Astrocyte of the cerebellum (primary cell): Measurements from ENCODE around the gene LRRC61.
"Not testable (repeated sequence)": the region's sequence is repeated elsewhere in the genome, so short reads cannot be mapped to it uniquely, and the experiment has no call there.

Experiments used
- DNase-seq: peaks from one replicate; pipeline ENCODE4 v3.0.0-alpha.2; 2011; ENCODE audit warnings: low read depth
- H3K4me3 ChIP-seq: 2 replicates; pipeline ENCODE4 v1.5.1; 2011; ENCODE audit warnings: mild to moderate bottlenecking, low read depth, low read length, moderate library complexity
- in situ Hi-C: cut with HindIII; loops from 2 replicates; pipeline ENCODE4 v1.10.0; 2017; ENCODE audit warnings: low sequenced_read_pairs
- TF ChIP-seq, protein P1 (sequence below): IDR thresholded peaks from 2 replicates; pipeline ENCODE4 v1.5.1; 2012; ENCODE audit warnings: low read length, low read depth, moderate library complexity, mild to moderate bottlenecking; ENCODE audit errors: missing control alignments

LRRC61 gene

DNA sequence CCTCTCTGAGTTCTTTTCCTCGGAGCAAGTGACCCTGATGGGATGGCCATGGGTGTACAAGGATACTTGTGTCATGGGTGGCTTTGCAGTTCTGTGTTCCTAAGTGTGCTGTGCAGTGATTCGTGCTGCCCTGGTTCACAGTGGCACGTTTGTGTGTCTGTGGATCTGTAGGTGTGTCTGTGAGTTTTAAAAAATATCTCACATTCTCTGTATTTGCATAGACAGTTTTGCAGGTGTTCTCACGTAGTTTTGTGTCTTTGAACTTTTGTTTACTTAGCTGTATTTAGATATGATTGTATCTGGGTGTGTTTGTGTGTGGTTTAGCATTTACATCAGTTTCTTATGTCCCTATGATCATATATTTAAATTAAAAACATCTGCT is 59.7 kb downstream of the LRRC61 start:
- no peak for DNase-seq
- H3K4me3 ChIP-seq = no peak overlapping the region
- in situ Hi-C loops = no loop called here
- TF ChIP-seq, protein P1, sequence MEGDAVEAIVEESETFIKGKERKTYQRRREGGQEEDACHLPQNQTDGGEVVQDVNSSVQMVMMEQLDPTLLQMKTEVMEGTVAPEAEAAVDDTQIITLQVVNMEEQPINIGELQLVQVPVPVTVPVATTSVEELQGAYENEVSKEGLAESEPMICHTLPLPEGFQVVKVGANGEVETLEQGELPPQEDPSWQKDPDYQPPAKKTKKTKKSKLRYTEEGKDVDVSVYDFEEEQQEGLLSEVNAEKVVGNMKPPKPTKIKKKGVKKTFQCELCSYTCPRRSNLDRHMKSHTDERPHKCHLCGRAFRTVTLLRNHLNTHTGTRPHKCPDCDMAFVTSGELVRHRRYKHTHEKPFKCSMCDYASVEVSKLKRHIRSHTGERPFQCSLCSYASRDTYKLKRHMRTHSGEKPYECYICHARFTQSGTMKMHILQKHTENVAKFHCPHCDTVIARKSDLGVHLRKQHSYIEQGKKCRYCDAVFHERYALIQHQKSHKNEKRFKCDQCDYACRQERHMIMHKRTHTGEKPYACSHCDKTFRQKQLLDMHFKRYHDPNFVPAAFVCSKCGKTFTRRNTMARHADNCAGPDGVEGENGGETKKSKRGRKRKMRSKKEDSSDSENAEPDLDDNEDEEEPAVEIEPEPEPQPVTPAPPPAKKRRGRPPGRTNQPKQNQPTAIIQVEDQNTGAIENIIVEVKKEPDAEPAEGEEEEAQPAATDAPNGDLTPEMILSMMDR = no peak

DNA sequence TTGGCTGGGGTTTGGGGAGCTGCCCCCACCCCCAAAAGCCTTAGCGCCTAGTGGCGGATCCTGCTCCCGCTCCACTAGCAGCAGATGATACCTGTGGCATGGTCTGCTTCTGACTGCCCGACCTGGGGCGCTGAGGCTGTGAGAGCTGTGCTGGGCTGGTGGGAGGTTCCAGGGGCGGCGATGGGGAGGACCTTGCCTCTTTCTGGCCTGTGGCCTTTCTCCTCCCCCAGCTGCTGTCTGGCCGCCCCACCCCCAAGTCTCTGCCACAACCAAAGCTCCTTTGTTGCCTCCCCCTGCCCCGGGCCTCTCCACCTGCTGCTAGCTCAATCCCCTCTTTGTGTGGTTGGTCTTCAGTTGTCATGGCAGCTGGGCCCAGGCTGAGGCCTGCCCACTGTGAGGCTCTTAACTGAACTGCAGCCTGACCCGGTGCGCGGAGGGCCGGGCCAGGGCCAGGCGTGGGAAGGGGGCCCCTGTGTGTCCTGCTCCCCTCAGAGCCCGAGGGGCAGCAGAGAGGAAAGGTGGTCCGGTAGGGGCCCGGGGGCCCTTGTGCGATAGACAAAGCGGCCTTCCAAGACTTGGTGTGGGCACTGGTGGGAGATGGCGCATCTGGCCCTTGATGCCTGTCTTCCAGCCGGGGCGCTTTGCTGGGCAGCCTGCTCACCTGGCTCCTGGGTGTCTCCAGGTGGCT is 60.7 kb downstream of the LRRC61 start:
- in situ Hi-C loops = no loop called here
- TF ChIP-seq, protein P1 = no peak
- DNase-seq = no peak
- no peak overlapping the region for H3K4me3 ChIP-seq

DNA sequence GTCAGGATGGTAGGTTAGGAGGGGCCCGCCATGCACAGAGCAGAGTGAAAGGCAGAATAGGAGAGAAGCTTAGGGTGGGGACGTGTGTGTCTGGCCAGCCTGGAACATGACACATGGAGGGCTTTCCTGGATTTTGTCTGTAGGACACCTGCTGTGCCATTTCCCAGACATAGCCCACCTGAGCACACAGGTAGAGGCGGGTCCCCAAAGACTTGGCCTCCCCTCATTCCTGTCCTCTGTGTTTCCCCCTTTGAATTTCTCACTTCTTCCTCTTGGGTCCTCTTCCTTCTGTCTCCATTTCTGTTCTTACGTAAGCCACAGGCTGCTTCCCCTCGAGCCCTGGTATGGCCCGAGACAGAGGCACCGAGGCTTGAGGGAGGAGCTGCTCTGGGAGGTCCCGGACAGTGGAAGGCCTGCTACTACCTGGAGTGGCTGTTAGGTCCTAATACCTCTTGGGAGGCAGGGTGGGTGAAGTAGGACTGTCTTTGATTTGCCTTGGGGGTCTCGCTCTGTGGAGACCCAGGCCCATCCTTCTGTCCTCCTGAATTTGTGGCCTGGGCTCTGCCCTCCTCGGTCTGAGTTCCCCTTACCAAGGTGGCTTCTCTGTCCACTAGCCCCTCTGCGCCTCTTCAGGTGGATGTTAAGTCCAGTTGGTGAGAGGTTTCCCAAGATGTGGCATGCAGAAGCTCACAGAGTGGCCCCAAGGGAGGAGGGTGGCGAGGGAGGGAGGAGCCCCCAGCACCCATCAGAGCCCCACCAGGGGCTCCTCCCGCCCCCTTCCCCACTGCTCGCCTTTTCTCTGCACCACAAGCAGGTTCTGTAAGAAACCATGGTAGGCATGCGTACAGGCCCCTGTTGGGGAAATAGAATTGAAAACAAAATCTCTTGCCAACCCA is 61.5 kb downstream of the LRRC61 start:
- in situ Hi-C loops = no loop called here

DNA sequence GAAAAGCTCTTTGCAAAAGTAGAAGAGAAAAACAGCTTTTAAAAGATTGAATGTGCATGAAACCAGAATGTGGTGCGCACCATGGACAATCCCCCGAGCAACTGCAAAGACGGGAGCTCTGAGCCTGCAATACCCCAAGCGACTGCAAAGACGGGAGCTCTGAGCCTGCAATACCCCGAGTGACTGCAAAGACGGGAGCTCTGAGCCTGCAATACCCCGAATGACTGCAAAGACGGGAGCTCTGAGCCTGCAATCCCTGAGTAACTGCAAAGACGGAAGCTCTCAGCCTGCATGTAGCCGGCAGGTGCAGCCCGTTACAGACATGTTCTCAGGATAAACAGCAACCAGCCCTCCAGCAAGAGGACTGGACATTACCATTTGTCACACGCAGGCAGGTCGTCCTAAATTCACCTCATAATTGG is 62.2 kb downstream of the LRRC61 start:
- TF ChIP-seq, protein P1 = no peak
- no peak for DNase-seq
- in situ Hi-C loops = no loop called here
- no peak overlapping the region for H3K4me3 ChIP-seq

More for the DNA sequence above, 61.5 kb downstream of the LRRC61 start:
- no peak for DNase-seq
- TF ChIP-seq, protein P1 = no peak
- no peak overlapping the region for H3K4me3 ChIP-seq

DNA sequence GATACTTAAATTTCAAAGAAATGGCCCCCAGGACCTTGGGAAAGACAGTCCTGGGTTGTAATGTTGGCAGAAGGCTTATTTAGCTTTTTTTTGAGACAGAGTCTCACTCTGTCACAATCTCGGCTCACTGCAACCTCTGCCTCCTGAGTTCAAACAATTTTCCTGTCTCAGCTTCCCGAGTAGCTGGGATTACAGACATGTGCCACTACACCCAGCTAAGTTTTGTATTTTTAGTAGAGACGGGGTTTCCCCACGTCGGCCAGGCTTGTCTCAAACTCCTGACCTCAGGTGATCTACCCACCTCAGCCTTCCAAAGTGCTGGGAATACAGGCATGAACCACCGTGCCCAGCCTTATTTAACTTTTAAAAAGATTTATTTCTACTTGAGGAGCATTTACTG is 62.7 kb downstream of the LRRC61 start:
- H3K4me3 ChIP-seq, in situ Hi-C loops, DNase-seq: not testable (repeated sequence)
